ENCODE data around the gene MAGI1. TPM values are rescaled to one million over a fixed set of nuclear protein-coding genes. Genes with fewer than 3 reads are reported as not detected.

MAGI1 gene
- polyA plus RNA-seq, 1 experiment, result 14.2 TPM

DNA sequence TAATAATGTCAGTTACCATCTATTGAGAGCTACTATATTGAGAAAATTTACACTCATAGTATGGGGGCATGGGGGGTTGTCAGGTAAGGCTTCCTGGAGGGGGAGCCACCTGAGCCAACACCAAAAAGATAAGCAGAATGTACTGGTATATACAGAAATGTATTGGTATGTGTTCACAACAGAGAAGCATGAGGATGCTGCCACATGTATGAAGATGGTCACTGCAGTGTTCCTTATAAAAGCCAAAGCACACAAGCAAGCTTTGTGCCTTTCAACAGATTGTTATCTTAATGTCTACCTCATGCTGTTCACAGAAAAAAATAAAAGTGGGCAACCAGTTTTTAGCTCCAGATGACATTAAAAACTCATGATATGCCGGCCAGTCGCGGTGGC is 149.0 kb downstream of the MAGI1 start:
- no peak overlapping the region for H3K4me3 ChIP-seq (ENCODE audit: low read depth, low read length)
- H3K27me3 ChIP-seq (ENCODE audit: control insufficient read depth, insufficient read depth, low read length), result no peaks in the 10 kb centered on the region
- ChIA-PET CTCF (interaction anchor here (1.0 kb wide), 1 partner anchor 158 kb away, joined by 4 read pairs; no protein-coding TSS in a partner anchor), POLR2A (interaction anchor here (0.7 kb wide), 1 partner anchor 311 kb away, joined by 3 read pairs; no protein-coding TSS in a partner anchor)
- no peaks in the 10 kb centered on the region for H3K9me3 ChIP-seq (ENCODE audit: control insufficient read depth, insufficient read depth, low read length)
- peak overlapping the region; percentile 71 for H3K27ac ChIP-seq (ENCODE audit: low read depth, low read length)
- no peak for DNase-seq (ENCODE audit: low read depth, low spot score)
- TF ChIP-seq, protein P1, sequence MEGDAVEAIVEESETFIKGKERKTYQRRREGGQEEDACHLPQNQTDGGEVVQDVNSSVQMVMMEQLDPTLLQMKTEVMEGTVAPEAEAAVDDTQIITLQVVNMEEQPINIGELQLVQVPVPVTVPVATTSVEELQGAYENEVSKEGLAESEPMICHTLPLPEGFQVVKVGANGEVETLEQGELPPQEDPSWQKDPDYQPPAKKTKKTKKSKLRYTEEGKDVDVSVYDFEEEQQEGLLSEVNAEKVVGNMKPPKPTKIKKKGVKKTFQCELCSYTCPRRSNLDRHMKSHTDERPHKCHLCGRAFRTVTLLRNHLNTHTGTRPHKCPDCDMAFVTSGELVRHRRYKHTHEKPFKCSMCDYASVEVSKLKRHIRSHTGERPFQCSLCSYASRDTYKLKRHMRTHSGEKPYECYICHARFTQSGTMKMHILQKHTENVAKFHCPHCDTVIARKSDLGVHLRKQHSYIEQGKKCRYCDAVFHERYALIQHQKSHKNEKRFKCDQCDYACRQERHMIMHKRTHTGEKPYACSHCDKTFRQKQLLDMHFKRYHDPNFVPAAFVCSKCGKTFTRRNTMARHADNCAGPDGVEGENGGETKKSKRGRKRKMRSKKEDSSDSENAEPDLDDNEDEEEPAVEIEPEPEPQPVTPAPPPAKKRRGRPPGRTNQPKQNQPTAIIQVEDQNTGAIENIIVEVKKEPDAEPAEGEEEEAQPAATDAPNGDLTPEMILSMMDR (IDR thresholded peaks at IDR 0.05; ENCODE audit: low read depth, low read length), result no peak

DNA sequence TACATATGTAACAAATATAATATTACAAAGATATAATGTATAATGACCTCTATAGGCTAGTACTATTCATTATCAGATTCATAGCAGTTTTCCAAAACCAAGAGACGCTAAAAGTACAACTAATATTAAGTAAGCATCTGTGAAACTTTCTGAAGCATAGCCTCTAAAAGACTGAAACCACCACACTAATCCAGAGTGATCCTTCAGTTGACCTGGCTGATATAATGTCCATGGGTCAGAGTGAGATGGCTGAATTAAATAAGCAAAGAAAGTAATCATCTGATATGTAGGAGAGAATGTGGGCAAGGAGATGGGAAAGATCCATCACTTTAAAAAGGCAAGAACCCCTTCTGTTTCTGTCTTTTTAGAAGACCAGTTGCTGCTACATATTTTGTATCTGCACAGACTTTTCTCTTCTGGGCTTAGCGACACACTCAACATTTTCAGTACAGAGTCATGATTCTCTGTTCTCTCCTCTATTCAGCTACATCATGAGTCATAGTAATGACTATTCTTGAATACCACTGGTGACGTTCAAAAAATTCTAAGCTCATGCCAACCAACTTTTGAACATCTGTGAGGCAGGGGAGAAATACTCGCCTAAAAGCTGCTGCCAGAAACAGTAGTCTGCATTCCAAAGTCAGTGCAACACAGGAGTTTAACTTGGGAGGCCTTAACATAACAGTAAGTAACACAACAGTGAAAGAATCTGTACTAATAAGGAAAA is 149.6 kb downstream of the MAGI1 start:
- H3K27ac ChIP-seq (ENCODE audit: low read depth, low read length), result peak overlapping the region; percentile 71
- peak overlapping the region; percentile 23 for H3K4me3 ChIP-seq (ENCODE audit: low read depth, low read length)
- POLR2A ChIA-PET, result interaction anchor here (0.6 to 0.7 kb wide), 2 partner anchors 106 to 312 kb away, joined by 3 read pairs; no protein-coding TSS in a partner anchor
- no peaks in the 10 kb centered on the region for H3K27me3 ChIP-seq (ENCODE audit: control insufficient read depth, insufficient read depth, low read length)
- TF ChIP-seq, protein P1 (IDR thresholded peaks at IDR 0.05; ENCODE audit: low read depth, low read length), result no peak
- no peaks in the 10 kb centered on the region for H3K9me3 ChIP-seq (ENCODE audit: control insufficient read depth, insufficient read depth, low read length)
- CTCF ChIA-PET, result no interaction called here
- DNase-seq (ENCODE audit: low read depth, low spot score), result peak; percentile 89

DNA sequence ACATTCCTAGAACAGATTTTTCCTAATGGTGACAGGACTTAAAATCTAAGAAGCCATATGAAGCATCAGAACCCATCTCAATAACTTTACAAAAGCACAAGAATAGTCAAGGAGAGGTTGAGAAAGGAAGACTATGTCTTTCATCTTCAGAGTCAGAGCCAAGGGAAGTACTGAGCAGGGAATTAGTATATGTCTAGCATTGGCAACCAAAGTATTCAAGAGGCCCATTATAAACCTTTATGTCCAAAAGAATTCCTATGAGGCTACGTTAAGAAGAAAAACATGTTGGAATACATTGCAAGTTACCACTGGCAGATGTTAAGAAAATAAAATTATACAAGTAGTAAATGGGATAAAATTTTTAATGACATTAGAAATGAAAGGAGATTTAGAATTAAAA is 150.5 kb downstream of the MAGI1 start:
- DNase-seq (ENCODE audit: low read depth, low spot score), result no peak
- POLR2A ChIA-PET, result no interaction called here
- CTCF ChIA-PET, result interaction anchor here (0.6 kb wide), 1 partner anchor 20 kb away, joined by 3 read pairs; no protein-coding TSS in a partner anchor
- H3K4me3 ChIP-seq (ENCODE audit: low read depth, low read length), result no peak overlapping the region
- H3K9me3 ChIP-seq (ENCODE audit: control insufficient read depth, insufficient read depth, low read length), result no peaks in the 10 kb centered on the region
- TF ChIP-seq, protein P1 (IDR thresholded peaks at IDR 0.05; ENCODE audit: low read depth, low read length), result no peak
- H3K27ac ChIP-seq (ENCODE audit: low read depth, low read length), result no peak overlapping the region
- H3K27me3 ChIP-seq (ENCODE audit: control insufficient read depth, insufficient read depth, low read length), result no peaks in the 10 kb centered on the region

DNA sequence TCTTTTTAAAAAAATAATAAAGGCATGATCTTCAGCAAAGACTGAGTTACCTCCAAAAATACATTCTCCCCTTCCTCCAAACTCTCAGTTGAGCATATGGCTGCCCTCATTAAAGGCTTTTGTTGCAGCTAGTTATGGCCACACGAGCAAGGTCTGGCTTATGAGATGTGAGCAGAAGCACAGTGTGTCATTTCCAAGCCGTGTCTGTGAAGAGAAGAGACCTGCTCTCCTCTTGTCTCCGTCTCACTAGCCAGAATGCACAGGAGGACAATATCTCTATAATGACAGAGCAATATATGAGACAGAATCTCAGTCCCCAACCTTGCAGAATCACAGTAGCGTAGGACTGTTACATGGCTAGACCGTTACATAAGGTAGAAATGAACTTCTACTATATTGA is 152.3 kb downstream of the MAGI1 start:
- CTCF ChIA-PET, result no interaction called here
- TF ChIP-seq, protein P1 (IDR thresholded peaks at IDR 0.05; ENCODE audit: low read depth, low read length), result no peak
- H3K27ac ChIP-seq (ENCODE audit: low read depth, low read length), result no peak overlapping the region
- H3K9me3 ChIP-seq (ENCODE audit: control insufficient read depth, insufficient read depth, low read length), result no peaks in the 10 kb centered on the region
- H3K4me3 ChIP-seq (ENCODE audit: low read depth, low read length), result no peak overlapping the region
- POLR2A ChIA-PET, result no interaction called here
- no peak for DNase-seq (ENCODE audit: low read depth, low spot score)
- no peaks in the 10 kb centered on the region for H3K27me3 ChIP-seq (ENCODE audit: control insufficient read depth, insufficient read depth, low read length)

DNA sequence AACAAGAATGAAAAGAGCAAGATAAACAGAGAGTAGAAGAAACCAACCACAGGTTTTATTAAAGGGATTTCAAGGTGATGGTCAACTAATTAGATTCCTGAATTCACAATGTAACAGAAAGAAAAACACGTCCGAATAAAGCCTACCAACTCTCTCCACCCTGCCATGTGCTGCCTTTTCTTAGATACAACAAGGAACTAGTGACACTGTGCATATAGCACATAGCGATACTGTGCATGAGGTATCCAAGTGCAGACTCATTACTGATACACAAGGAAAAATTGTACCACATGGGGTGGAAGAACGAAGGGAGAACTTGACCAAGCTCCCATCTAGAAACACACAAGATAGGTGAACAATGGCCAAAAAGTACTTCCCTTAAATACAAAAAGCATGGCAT is 154.6 kb downstream of the MAGI1 start:
- no peak overlapping the region for H3K27ac ChIP-seq (ENCODE audit: low read depth, low read length)
- no peak overlapping the region for H3K4me3 ChIP-seq (ENCODE audit: low read depth, low read length)
- TF ChIP-seq, protein P1 (IDR thresholded peaks at IDR 0.05; ENCODE audit: low read depth, low read length), result no peak
- H3K9me3 ChIP-seq (ENCODE audit: control insufficient read depth, insufficient read depth, low read length), result no peaks in the 10 kb centered on the region
- no peaks in the 10 kb centered on the region for H3K27me3 ChIP-seq (ENCODE audit: control insufficient read depth, insufficient read depth, low read length)
- DNase-seq (ENCODE audit: low read depth, low spot score), result no peak
- ChIA-PET POLR2A (no interaction called here), CTCF (no interaction called here)
